K562 (cell line): ENCODE results near the gene GYS1.

ENCODE experiments used
- EZH2 ChIP-seq: IDR thresholded peaks from 2 replicates; pipeline ENCODE4 v1.6.1; 2012; ENCODE audit warnings: low read depth, mild to moderate bottlenecking, inconsistent platforms, low read length, borderline replicate concordance
- MTF1 ChIP-seq: fragments of 250-450 bp; sonication (Bioruptor Pico); IDR thresholded peaks from 2 replicates; pipeline ENCODE4 v1.9.0; 2021; ENCODE audit warnings: moderate library complexity, mild to moderate bottlenecking, inconsistent platforms, borderline replicate concordance
- NR4A1 ChIP-seq, 2 experiments: fragments of 250-450 bp in 1 of 2; fragments of 450-650 bp in 1 of 2; sonication (Bioruptor Pico) in 1 of 2; IDR thresholded peaks; 2 replicates each; pipeline versions ENCODE4 v1.4.0 to v1.6.1; 2016 to 2020; ENCODE audit warnings: mild to moderate bottlenecking in 2 of 2, missing compliant biosample characterization in 1 of 2, missing genetic modification characterization in 1 of 2, moderate library complexity in 1 of 2
- TCF7L2 ChIP-seq: fragments of 150-350 bp; IDR thresholded peaks from 2 replicates; pipeline ENCODE4 v1.6.1; 2016; ENCODE audit warnings: low read depth, mild to moderate bottlenecking, low read length, moderate library complexity
- TF ChIP-seq, protein P1 (sequence below), 3 experiments: IDR thresholded peaks in 2 of 3; conservative IDR thresholded peaks in 1 of 3; 2 replicates each; pipeline ENCODE4 v1.5.1; 2011 to 2012; ENCODE audit warnings: low read length in 3 of 3, mild to moderate bottlenecking in 3 of 3, control low read depth in 2 of 3, improper control_type of control experiment in 1 of 3, inconsistent platforms in 1 of 3, low read depth in 1 of 3, mixed read lengths in 1 of 3, moderate library complexity in 1 of 3; ENCODE audit not compliant: insufficient read depth in 2 of 3

GRCh38 chr19:49014870-49015255 lies 21.8 kb upstream of the GYS1 start:
- TF ChIP-seq NR4A1 (CRISPR knock-in tag; IDR thresholded peaks at IDR 0.05) = no peak
- no peak for TF ChIP-seq NR4A1 (tag; IDR thresholded peaks at IDR 0.05)
- no peak for TF ChIP-seq EZH2
- TF ChIP-seq MTF1 (CRISPR knock-in tag) = no peak
- TF ChIP-seq, protein P1, sequence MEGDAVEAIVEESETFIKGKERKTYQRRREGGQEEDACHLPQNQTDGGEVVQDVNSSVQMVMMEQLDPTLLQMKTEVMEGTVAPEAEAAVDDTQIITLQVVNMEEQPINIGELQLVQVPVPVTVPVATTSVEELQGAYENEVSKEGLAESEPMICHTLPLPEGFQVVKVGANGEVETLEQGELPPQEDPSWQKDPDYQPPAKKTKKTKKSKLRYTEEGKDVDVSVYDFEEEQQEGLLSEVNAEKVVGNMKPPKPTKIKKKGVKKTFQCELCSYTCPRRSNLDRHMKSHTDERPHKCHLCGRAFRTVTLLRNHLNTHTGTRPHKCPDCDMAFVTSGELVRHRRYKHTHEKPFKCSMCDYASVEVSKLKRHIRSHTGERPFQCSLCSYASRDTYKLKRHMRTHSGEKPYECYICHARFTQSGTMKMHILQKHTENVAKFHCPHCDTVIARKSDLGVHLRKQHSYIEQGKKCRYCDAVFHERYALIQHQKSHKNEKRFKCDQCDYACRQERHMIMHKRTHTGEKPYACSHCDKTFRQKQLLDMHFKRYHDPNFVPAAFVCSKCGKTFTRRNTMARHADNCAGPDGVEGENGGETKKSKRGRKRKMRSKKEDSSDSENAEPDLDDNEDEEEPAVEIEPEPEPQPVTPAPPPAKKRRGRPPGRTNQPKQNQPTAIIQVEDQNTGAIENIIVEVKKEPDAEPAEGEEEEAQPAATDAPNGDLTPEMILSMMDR (IDR thresholded peaks at IDR 0.05 in 2 of 3, conservative IDR thresholded peaks at IDR 0.05 in 1 of 3; ENCODE audit: insufficient read depth in 2 of 3, low read depth in 1 of 3, low read length in 3 of 3) = no peak
- TF ChIP-seq TCF7L2 = no peak
